Thoracic aorta (tissue), 2 donors: ENCODE data around the gene GAS6. TPM values are rescaled to one million over a fixed set of nuclear protein-coding genes. Genes with fewer than 3 reads are reported as not detected.
"Not testable (repeated sequence)": the region's sequence is repeated elsewhere in the genome, so short reads cannot be mapped to it uniquely, and the experiment has no call there.

Experiments used
- ATAC-seq: fragments of 150-250 bp; one replicate; pipeline ENCODE4 v1.8.0; 2017; ENCODE audit warnings: low read depth; ENCODE audit not compliant: insufficient number of reproducible peaks, low FRiP score
- DNase-seq: peaks from one replicate; pipeline ENCODE4 v3.0.0-alpha.2; 2020; ENCODE audit warnings: low spot score
- H3K27ac ChIP-seq, 2 donors: fragments of 200-600 bp; sonication (generic); 1 replicate in 1 of 2; 2 replicates in 1 of 2; pipeline ENCODE4 v1.5.1; 2016; ENCODE audit warnings: mild to moderate bottlenecking in 2 of 2, moderate library complexity in 2 of 2
- H3K27me3 ChIP-seq: fragments of 200-600 bp; sonication (generic); replicated peaks from 2 replicates; pipeline ENCODE4 v1.6.0; 2016; ENCODE audit warnings: mild to moderate bottlenecking; ENCODE audit not compliant: insufficient read depth
- H3K36me3 ChIP-seq: fragments of 200-600 bp; sonication (generic); one replicate; pipeline ENCODE4 v1.5.1; 2016
- H3K4me1 ChIP-seq, 2 donors: fragments of 200-600 bp; sonication (generic); 1 replicate in 1 of 2; 2 replicates in 1 of 2; pipeline versions ENCODE4 v1.5.1 to v1.6.0; 2016; ENCODE audit warnings: low read depth in 2 of 2, mild to moderate bottlenecking in 1 of 2; ENCODE audit not compliant: control insufficient read depth in 1 of 2
- H3K4me3 ChIP-seq: fragments of 200-600 bp; sonication (generic); 2 replicates; pipeline ENCODE4 v1.5.1; 2016; ENCODE audit warnings: mild to moderate bottlenecking
- H3K9me3 ChIP-seq: fragments of 200-600 bp; sonication (generic); 2 replicates; pipeline ENCODE4 v1.5.1; 2016
- CTCF ChIP-seq: fragments of 200-600 bp; sonication (generic); IDR thresholded peaks from one replicate; pipeline ENCODE4 v1.5.1; 2019; ENCODE audit warnings: antibody characterized with exemption
- total RNA-seq, 2 donors: library from RNA; depleted of rRNA; stranded (reverse); fragments of >200 nt; gene quantifications; one replicate each; pipeline versions ENCODE4 v1.1.0 to v1.2.3, GENCODE V29; 2016

Gene GAS6
- total RNA-seq, 2 donors from 2014 or later: 854 to 1,319 TPM

- no peak for TF ChIP-seq CTCF
- no peaks in the 10 kb centered on the region for H3K27me3 ChIP-seq
- H3K9me3 ChIP-seq: no peaks in the 10 kb centered on the region
- ATAC-seq (no peak), DNase-seq (no peak)
- no peak overlapping the region for H3K4me3 ChIP-seq
- peaks cover 71% of the 10 kb centered on the region for H3K36me3 ChIP-seq
- H3K4me1 ChIP-seq: no peaks in the 10 kb centered on the region
- no peak overlapping the region for H3K27ac ChIP-seq
Measured at GRCh38 chr13:113831061-113831460, 32.8 kb downstream of the GAS6 start.

GRCh38 chr13:113830426-113830950 lies 33.4 kb downstream of the GAS6 start:
- H3K9me3 ChIP-seq, ATAC-seq, H3K27ac ChIP-seq, DNase-seq, H3K4me3 ChIP-seq, H3K27me3 ChIP-seq, H3K4me1 ChIP-seq: not testable (repeated sequence)
- H3K36me3 ChIP-seq: peaks cover 72% of the 10 kb centered on the region

- no peak for ATAC-seq
- H3K36me3 ChIP-seq: peaks cover 65% of the 10 kb centered on the region
Measured at GRCh38 chr13:113828282-113828825, 35.5 kb downstream of the GAS6 start.

GRCh38 chr13:113827021-113827420 lies 36.9 kb downstream of the GAS6 start:
- Histone ChIP-seq H3K4me3 (no peak overlapping the region), H3K27me3 (no peaks in the 10 kb centered on the region), H3K36me3 (peaks cover 70% of the 10 kb centered on the region), H3K4me1 (peaks cover 0 to 9% of the 10 kb centered on the region in 2 donors), H3K9me3 (no peaks in the 10 kb centered on the region), H3K27ac (no peak overlapping the region)
- ATAC-seq: no peak
- no peak for TF ChIP-seq CTCF
- DNase-seq: no peak

More at GRCh38 chr13:113828282-113828825, 35.5 kb downstream of the GAS6 start:
- no peaks in the 10 kb centered on the region for H3K27me3 ChIP-seq
- no peaks in the 10 kb centered on the region for H3K4me1 ChIP-seq
- TF ChIP-seq CTCF: no peak
- no peaks in the 10 kb centered on the region for H3K9me3 ChIP-seq
- H3K27ac ChIP-seq: no peak overlapping the region
- H3K4me3 ChIP-seq: no peak overlapping the region
- no peak for DNase-seq

- not testable (repeated sequence) for ATAC-seq
- H3K36me3 ChIP-seq: peaks cover 68% of the 10 kb centered on the region
Measured at GRCh38 chr13:113826446-113826845, 37.4 kb downstream of the GAS6 start.

GRCh38 chr13:113825841-113826240 lies 38.0 kb downstream of the GAS6 start:
- H3K9me3 ChIP-seq: no peaks in the 10 kb centered on the region
- no peak for ATAC-seq

More at GRCh38 chr13:113826446-113826845, 37.4 kb downstream of the GAS6 start:
- not testable (repeated sequence) for H3K27ac ChIP-seq, DNase-seq, H3K9me3 ChIP-seq, H3K27me3 ChIP-seq, H3K4me3 ChIP-seq
- peaks cover 4 to 15% of the 10 kb centered on the region in 2 donors for H3K4me1 ChIP-seq

More at GRCh38 chr13:113825841-113826240, 38.0 kb downstream of the GAS6 start:
- Histone ChIP-seq H3K4me1 (peaks cover 4 to 21% of the 10 kb centered on the region in 2 donors), H3K27ac (no peak overlapping the region), H3K36me3 (peaks cover 62% of the 10 kb centered on the region), H3K4me3 (no peak overlapping the region), H3K27me3 (no peaks in the 10 kb centered on the region)
- no peak for DNase-seq
- no peak for TF ChIP-seq CTCF
